Spleen (tissue), 7 donors: Measurements from ENCODE around the gene RPL15.

Source experiments
- CTCF ChIP-seq, 11 experiments: fragments of 200-600 bp in 7 of 11; fragments of 450-650 bp in 4 of 11; sonication (generic) in 4 of 11; IDR thresholded peaks in 8 of 11; conservative IDR thresholded peaks in 3 of 11; 1 replicate in 7 of 11; 2 replicates in 4 of 11; pipeline versions ENCODE4 v1.4.0 to v1.8.0; 2016 to 2021; ENCODE audit warnings: antibody characterized with exemption in 11 of 11, inconsistent platforms in 4 of 11, mild to moderate bottlenecking in 1 of 11
- POLR2A ChIP-seq, 3 donors: fragments of 450-650 bp; IDR thresholded peaks; one replicate each; pipeline ENCODE4 v1.5.1; 2017; ENCODE audit warnings: antibody characterized with exemption in 3 of 3, mild to moderate bottlenecking in 1 of 3
- POLR2AphosphoS5 ChIP-seq, 3 donors: sonication (generic); formaldehyde crosslinking; IDR thresholded peaks; one replicate each; pipeline ENCODE4 v1.5.1; 2017; ENCODE audit warnings: antibody characterized with exemption in 3 of 3
- donor health status: DM: no; HTN: no; CAD: no; lungs with moderate emphysema.
- donor health status: DM: no; HTN: no; CAD: no.
- donor health status: DM: no; HTN: no; CAD: no.

GRCh38 chr3:23874359-23875112 lies 42.4 kb upstream of the RPL15 start:
- no peak for TF ChIP-seq CTCF (IDR thresholded peaks at IDR 0.05 in 8 of 11, conservative IDR thresholded peaks at IDR 0.05 in 3 of 11)
- TF ChIP-seq POLR2AphosphoS5 (IDR thresholded peaks at IDR 0.05) = no peak
- no peak for TF ChIP-seq POLR2A (IDR thresholded peaks at IDR 0.05)
